Stimulated activated naive CD8-positive, alpha-beta T cell treated with anti-CD3 and anti-CD28 coated beads, Interleukin-15, Interleukin-2, amounts not matched to agents 100 U/mL and 50 U/mL, for 24 hours (primary cell): Measurements from ENCODE around the gene MAP3K20.
"Not testable (repeated sequence)": the region's sequence is repeated elsewhere in the genome, so short reads cannot be mapped to it uniquely, and the experiment has no call there.

Experiments
- ATAC-seq: fragments of 150-1000 bp; cut with Tn5 transposase; one replicate; pipeline ENCODE4 v1.10.0; 2021
- DNase-seq: peaks from one replicate; pipeline ENCODE4 v3.0.0; 2021

Gene MAP3K20

GRCh38 chr2:173205375-173205774, 129.7 kb downstream of the MAP3K20 start:
- ATAC-seq (no peak), DNase-seq (no peak)

DNA sequence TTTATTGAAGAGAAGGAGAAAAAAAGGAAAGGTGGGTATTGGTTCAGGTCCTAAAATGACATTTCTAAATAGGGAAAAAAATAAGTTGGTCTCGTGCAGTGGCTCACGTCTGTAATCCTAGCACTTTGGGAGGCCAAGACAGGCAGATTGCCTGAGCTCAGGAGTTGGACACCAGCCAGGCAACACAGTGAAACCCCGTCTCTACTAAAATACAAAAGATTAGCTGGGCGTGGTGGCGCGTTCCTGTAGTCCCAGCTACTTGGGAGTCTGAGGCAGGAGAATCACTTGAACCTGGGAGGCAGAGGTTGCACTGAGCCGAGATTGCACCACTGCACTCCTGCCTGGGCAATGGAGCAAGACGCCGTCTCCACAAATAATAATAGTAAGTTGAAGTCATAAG, 131.5 kb downstream of the MAP3K20 start:
- not testable (repeated sequence) for ATAC-seq, DNase-seq

DNA sequence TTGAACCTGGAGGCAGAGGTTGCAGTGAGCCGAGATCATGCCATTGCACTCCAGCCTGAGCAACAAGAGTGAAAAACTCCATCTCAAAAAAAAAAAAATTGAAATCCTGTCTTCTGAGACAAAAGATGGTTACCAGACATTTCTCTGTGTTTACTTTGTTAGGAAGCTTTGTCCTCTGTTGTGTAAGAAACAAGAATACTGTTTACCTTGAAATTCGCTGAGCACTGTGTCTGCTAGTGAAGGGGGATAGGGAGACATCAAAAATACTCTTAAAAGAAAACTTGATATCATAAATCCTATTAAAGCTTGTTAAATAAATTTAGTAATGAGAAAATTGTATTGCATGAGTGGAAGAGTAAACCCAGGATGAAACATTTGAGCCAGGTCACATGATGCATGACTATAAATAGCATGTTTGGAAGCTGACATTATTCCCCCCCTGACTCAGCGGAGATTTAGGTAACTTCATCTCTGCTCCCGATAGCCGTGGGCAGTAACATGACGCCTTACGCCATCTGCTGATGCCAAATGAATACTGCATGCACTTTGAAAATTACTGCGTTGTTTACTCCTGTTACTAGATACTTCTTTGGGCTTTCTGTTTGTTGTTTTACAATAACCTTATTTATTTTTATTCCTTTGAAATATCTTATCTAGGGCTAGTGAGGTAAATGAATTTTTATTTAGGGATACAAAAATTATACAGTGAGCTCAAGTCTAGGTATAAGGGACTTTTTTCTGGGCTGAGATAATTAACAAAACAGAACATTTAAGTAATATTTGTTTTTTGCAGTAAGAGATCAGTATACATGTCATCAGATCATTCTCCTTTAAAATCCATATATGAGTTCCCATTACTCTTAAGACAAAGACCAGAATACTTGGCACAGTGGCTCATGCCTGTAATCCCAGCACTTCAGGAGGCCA, 134.9 kb downstream of the MAP3K20 start:
- peak; percentile 47 for DNase-seq
- peak; percentile 66 for ATAC-seq

DNA sequence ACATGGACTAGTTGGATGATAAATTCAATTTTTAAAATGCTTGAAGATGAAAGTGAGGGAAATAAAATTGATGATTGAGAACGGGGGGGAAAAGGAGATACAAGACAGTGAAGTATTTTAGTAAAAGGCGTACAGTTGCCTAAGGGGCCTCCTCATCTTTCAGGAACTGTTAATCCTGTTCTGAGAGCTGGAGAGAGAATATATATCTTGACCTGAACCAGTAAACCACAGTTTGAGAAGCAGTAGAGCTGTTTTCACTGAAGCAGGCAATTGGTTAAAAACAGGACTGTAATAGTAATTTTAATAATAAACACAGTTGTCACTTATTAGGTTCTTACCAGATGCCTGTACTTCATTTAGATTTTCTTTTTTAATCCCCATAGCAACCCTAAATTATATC, 137.5 kb downstream of the MAP3K20 start:
- no peak for DNase-seq
- no peak for ATAC-seq

- no peak for DNase-seq
- ATAC-seq = no peak
These were observed 138.6 kb downstream of the MAP3K20 start for GRCh38 chr2:173214213-173214612.

GRCh38 chr2:173215316-173215715, 139.7 kb downstream of the MAP3K20 start:
- DNase-seq (no peak), ATAC-seq (no peak)

GRCh38 chr2:173216051-173216450, 140.4 kb downstream of the MAP3K20 start:
- DNase-seq (no peak), ATAC-seq (no peak)

- ATAC-seq = no peak
- no peak for DNase-seq
These were observed 141.0 kb downstream of the MAP3K20 start for GRCh38 chr2:173216668-173217067.

- ATAC-seq (no peak), DNase-seq (no peak)
These were observed 141.6 kb downstream of the MAP3K20 start for GRCh38 chr2:173217116-173217840.

- DNase-seq = no peak
- no peak for ATAC-seq
These were observed 142.8 kb downstream of the MAP3K20 start for GRCh38 chr2:173218326-173219056.

GRCh38 chr2:173221132-173221695, 145.6 kb downstream of the MAP3K20 start:
- ATAC-seq (no peak), DNase-seq (no peak)

DNA sequence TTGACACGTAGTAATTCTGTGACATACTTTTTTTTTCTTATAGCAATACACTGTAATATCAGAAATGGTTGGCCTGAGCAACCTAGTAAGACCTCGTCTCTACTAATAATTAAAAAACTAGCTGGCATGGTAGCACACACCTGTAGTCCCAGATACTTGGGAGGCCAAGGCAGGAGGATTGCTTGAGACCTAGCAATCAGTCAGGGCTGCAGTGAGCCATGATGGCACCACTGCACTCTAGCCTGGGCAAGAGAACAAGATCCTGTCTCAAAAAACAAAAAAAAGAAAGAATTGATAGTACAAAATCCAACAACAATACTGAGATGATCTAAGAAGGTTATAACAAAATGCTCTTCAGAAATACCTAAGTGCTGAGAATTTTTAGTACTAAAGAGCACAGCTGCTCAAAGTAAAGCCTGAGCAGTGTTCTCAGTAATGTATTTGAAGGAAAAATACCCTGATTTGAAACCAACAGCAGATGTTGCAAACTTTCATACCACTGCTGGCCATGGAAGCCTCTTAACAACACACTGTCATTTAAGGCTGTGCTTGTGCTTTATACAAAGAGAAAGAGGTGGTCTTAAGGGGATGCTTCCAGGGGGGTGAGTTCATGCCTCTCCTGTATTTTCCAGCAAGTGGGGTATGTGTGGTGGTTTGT, 146.4 kb downstream of the MAP3K20 start:
- ATAC-seq = no peak
- no peak for DNase-seq

- no peak for ATAC-seq
These were observed 148.2 kb downstream of the MAP3K20 start for GRCh38 chr2:173223871-173224270.

DNA sequence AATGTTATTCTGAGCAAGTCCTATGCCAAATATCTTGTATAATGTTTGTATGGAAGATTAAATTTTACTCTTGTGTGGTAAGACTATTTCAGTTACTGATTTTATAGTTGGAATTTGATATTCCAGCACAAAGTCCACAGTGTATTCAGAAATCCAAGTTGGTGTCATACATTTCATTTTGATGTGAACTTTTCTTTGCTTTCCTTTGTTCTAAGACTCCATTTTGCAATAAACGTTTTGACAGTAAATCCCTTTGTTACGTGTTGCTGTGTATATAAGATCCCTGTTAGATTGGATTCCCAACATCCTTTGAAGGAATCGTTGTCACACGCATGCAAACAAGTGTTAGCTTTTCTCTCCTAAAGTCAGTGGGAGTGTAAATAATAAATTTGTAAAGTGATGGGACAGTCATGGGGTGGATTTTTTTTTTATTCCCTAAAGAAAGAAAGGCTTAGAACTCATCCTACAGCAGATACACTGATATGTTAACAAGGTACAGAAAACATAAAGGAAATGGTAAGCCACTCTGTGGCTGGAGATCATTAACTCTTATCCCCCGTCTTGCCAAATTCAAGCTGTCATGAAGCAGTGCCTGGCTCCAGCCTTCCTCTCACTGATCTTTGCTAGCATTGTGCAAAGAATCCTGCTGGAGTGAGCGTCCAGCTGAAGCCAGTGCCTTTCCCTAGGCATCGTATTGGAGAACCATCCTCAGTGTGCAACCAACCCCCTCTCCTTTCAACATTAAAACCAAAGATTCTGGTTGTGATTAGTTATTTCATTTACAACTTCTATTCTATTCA, 151.5 kb downstream of the MAP3K20 start:
- no peak for DNase-seq
- no peak for ATAC-seq

More at GRCh38 chr2:173223871-173224270, 148.2 kb downstream of the MAP3K20 start:
- no peak for DNase-seq

- no peak for ATAC-seq
- DNase-seq = no peak
These were observed 153.4 kb downstream of the MAP3K20 start for GRCh38 chr2:173229086-173229485.

DNA sequence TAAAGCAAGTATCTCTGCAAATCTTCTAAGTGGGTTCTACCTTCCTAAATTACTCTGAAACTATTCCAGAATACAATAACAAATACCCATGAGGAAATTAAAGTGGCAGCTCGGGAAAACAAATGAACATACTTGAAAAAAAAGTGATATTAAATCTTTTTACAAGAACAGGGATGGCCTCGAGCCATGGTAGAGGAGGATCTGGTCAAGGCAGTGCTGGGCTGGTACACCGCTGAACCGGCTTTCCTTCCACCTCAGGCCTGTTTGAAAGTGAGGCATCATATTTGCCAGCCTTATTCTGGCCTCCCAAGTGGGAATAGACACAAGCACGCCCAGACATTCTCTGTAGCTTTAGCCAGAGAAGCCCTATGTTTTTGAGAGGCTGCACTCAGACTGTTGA, 154.5 kb downstream of the MAP3K20 start:
- DNase-seq (no peak), ATAC-seq (no peak)

DNA sequence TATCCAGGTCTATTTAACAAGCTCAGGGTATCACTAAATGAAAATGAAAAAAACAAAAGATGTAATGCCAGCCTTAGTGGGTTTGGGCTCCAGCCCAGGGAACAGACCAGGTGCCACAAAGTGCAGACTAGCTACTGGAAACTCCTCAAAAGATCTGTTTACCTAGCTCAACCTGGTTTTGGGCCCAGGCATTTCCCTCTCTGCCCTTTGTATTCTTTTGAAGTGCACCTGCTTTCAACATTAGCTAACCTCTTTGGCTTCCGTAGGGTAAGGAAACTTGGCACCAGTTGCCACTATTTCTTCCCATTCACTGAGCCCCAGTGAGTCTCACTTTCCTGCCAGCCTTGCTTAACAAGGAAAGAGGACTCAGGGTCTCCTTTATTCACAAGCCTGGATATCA, 155.4 kb downstream of the MAP3K20 start:
- no peak for ATAC-seq

DNA sequence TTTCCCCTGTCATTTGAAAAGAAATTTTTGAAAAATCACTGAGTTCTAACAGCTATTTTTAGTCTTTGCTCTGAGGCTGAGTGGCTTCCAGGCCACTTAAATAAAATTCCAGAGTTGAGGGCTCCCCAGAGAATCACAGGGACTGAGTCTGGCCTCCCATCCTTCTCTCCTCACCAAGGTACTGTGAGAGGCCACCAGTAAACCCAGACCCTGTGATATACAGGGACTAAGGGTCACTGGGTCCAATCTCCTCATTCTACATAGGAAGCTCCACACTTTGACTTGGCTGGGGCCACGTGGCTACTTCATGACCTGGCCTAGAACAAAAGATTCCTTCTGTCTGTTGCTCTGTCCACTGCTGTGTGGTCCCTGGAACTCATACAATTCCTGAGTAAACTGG, 155.8 kb downstream of the MAP3K20 start:
- ATAC-seq (no peak), DNase-seq (no peak)

More for the DNA sequence above, 155.4 kb downstream of the MAP3K20 start:
- DNase-seq = no peak

DNA sequence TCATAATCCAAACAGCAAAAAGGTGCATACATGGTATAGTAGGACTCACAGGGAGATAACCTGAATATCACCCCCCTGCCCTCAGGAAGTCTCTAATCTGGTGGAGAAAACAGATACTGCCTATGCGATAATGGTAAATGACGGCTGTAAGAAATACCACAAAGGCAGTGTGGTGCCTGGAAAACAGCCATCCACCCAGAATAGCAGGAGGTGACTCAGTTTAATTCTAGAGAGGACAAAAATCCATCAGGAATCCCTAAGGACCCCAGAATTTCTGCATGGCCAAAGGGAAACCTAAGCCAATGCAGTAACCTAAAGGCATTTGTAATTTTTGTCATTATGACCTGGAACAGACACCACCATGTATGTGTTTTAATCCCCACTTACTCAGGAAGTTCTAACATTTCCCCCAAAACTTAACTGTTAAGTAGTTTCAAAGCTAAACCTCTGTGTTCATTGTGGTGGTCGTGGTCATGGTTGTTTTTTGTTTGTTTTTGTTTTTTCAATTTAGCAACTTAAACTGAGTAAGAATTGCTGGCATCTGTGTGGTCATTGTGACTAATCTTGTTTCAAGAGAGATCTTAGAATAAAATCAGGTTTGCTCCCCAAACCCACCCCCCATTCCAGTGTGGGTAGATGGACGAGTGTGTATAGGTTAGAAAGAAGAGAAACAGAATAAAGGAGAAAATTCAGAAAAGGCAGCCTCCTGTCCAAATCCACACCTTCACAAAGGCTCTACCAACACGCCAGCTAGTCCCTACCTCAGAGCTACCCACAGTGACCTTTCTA, 157.5 kb downstream of the MAP3K20 start:
- no peak for ATAC-seq
- no peak for DNase-seq
